Glomerular endothelial cell (primary cell): Measurements from ENCODE around the gene TRIM62. TPM values are rescaled to one million over a fixed set of nuclear protein-coding genes. Genes with fewer than 3 reads are reported as not detected.

Experiments used
- DNase-seq: peaks from one replicate; pipeline ENCODE4 v3.0.0-alpha.2; 2011; ENCODE audit warnings: low read depth, low spot score; ENCODE audit errors: extremely low read depth
- total RNA-seq: library from RNA; depleted of rRNA; stranded (reverse); fragments of >200 nt; gene quantifications from 2 replicates; pipeline ENCODE4 v1.2.3, GENCODE V29; 2015

The TRIM62 gene
- 6.2 and 10.3 TPM in 2 replicates for total RNA-seq

DNA sequence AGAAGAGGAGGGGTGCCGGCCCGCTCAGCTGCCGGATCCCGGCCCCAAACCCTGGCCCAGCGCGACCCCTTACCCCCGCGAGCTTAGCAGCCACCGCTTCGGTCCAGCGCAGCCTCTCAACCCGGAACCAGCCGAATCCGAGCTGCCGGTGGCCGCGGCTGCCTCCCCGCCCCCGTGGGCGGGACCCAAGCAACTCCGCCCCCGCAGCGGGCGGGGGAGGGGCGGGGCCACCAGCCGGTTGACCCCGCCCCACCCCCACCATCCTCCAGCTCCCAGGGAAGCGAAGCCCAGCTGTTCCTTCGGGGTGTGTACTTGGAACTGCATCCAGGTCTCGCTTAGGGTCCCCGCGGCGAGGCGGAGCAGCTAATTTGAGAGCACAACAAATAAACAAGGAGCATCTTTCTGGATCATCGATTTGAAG, at the start of gene TRIM62:
TRIM62 (minus strand) TSS at position 123 of the 421 bp plus-strand sequence. CDS start 611 bp downstream, outside the sequence.
- DNase-seq: no peak

DNA sequence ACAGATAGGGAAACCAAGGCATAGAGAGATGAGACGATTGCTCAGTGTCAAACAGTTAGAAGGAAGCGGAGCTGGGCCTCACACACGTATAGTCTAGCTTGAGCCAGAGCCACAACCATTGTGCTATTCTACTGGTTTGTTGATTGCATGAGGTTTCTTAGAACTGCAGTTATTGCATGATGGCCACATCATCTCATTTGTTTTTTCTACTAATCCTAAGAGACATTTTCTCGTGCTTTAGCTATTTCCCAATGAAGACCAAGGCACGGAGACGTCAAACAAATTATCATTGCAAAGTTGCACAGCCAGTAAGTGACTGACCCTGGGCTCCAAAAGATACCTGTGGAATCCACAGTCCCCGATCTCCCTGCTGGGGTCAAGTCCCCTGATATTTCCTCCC, 49.3 kb upstream of the TRIM62 start:
- no peak for DNase-seq

DNA sequence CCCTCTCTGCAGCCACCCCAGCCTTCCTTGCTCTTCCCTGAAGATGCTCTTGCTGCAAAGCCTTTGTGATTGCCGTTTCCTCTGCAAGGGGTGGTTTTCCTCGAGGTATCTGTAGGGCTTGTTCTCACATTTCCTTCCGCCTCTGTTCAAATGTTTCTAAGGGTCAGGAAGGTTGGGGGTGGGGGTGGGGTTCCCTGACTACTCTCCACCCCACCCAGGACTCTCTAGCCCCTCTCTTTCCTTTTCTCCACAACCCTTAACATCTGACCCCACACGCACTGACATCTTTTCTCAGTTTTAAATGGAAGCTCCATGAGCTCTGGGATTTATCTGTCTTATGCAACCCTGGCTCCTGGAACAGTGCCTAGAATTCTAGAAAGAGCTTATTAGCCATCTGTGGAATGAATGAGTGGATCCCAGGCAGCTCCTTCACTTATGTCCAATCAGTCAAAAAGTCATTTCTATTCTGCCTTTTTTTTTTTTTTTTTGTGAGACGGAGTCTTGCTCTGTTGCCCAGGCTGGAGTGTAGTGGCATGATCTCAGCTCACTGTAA, 47.2 kb upstream of the TRIM62 start:
- DNase-seq: no peak

DNA sequence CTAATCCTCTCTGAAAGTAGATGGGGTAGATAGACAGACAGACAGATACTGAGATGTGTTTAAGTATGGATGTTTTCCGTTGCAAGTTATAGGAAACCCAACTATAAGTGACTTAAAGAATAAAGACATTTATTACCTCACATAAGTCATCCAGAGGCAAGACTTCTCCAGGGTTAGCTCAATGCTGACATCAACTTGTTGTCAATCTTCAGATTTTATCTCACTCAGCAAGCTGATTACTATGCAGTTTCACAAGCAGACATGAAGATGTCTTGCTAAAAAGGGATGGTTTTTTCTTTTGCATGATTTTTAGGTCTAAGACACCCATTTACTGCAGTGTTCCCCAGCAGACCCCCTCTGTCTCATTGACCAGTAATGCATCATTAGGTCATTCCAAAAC, 43.7 kb upstream of the TRIM62 start:
- DNase-seq: no peak

DNA sequence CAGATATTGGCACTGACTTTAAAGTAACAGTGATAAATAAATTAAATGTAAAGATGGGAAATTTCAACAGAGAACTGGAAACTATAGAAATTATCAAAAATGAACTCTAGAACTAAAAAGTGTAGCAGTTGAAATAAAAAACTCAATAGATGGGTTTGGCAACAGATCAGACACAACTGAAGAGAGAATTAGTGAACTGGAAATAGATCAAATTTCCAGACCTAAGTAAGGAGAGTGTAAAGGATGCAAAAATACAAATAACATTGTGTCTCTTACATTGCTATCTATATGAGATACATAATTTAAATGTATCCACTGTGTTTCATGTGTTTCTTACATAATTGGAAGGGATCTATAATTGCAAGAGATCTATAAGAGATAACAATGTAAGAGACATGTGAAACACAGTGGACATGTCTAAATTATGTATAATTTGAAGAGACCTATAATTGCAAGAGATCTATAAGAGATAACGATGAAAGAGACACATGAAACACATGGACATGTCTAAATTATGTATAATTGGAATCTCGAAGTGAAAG, 42.4 kb upstream of the TRIM62 start:
- DNase-seq: no peak

DNA sequence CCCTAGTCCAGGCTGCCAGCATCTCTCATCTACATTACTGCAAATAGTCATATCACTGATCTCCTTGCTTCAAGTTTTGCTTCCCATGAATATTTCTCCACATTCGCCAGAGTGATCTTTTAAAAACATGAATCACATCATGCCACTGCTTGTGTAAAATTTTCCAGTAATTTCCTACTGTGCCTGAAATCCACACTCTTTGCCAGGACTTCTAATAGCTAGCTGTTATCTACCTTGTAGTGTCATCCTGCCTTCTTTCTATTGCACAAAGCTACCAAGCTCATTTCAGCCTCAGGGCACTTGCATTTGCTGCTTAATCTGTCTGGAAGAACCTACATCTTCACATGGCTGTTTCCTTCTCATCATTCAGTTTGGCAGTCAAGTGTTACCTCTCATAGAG, 40.5 kb upstream of the TRIM62 start:
- no peak for DNase-seq

GRCh38 chr1:33221385-33221758, 39.5 kb upstream of the TRIM62 start:
- DNase-seq: no peak

GRCh38 chr1:33220676-33221384, 39.0 kb upstream of the TRIM62 start:
- no peak for DNase-seq

GRCh38 chr1:33219886-33220661, 38.2 kb upstream of the TRIM62 start:
- DNase-seq: no peak

DNA sequence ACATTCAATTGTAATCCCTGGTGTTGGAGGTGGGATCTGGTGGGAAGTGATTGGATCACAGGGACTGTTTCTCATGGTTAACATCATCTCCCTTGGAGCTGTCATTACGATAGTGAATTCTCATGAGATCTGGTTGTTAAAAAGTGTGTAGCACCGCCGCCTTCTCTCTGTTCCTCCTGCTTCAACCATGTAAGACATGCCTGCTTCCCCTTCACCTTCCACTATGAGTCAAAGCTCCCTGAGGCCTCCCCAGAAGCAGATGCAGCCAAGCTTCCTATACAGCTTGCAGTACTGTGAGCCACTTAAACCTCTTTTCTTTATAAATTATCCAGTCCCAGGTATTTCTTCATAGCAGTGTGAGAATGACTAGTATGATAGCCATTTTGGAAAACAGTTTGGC, 30.1 kb upstream of the TRIM62 start:
- no peak for DNase-seq

- DNase-seq: no peak
These were observed 24.5 kb upstream of the TRIM62 start for GRCh38 chr1:33206340-33206739.

GRCh38 chr1:33195556-33195955, 13.7 kb upstream of the TRIM62 start:
- no peak for DNase-seq

- no peak for DNase-seq
These were observed 10.0 kb upstream of the TRIM62 start for GRCh38 chr1:33191731-33192275.

- DNase-seq: no peak
These were observed 8.9 kb upstream of the TRIM62 start for GRCh38 chr1:33190701-33191100.

- DNase-seq: no peak
These were observed 6.9 kb upstream of the TRIM62 start for GRCh38 chr1:33188572-33189275.

DNA sequence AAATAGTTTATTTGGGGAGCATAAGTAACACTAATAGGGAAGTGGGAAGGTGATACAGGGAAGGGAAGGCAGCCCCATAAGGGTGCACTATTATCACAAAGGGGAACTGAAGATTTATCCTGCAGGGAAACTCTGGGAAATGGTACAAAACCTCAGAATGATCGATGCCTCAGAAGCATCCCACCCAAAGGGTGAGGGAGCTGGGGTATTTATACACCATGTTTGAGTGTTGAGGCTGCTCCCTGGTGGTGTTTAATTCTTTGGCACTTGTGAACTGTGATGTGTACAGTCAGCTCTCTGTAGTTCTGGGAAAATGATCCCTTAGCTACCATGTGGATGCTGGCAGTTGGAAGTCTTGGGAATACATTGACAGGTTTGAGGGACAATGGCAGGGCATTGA, 5.1 kb upstream of the TRIM62 start:
- DNase-seq: no peak

DNA sequence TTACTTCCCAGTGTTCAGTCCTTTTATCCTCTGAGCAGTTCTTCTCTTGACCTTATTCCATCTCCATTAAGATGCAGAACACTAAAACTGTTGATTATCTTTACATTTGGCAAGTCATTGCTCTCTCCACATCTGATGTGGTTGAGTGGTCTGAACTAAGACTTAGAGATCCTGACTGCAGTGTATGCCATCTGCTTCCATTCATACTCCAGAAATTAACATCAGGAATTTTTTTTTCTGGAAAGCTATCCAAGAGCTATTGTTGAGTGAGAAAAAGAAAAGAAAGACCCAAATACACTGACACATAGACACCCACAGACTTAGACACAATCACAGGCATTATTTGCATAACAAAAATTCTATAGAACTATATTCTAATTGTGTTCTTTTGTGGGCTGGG, 3.7 kb upstream of the TRIM62 start:
- no peak for DNase-seq

- no peak for DNase-seq
These were observed 1.5 kb upstream of the TRIM62 start for GRCh38 chr1:33183306-33183705.

DNA sequence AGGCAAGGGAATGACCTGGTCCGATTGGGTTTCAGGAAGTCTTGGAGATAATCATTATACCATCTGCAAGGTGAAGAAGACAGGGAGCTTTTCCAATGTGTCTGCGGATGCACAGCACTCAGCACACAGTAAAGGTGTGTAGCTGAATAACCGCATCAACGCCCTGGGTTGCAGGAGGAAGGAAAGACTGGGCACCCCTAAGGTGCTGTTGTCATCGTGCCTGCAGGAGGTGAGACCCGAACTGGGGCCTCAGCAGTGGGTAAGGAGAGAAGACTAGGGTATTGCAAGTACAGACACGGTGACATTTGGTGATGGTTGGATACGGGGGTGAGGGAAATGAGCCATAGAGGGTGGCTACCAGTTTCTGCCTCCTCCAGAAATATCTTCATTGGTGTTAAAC, 1.1 kb upstream of the TRIM62 start:
- no peak for DNase-seq

- DNase-seq: no peak
These were observed 578 bp upstream of the TRIM62 start for GRCh38 chr1:33182401-33182841.
